Mucosa of descending colon (tissue), 3 donors: ENCODE data around the gene PIAS1. TPM values are rescaled to one million over a fixed set of nuclear protein-coding genes. Genes with fewer than 3 reads are reported as not detected.
"Not testable (repeated sequence)": the region's sequence is repeated elsewhere in the genome, so short reads cannot be mapped to it uniquely, and the experiment has no call there.

Source experiments
- ATAC-seq: fragments of 200-7000 bp; cut with Tn5 transposase; one replicate; pipeline ENCODE4 v1.9.1; 2020; ENCODE audit warnings: mild to moderate bottlenecking, moderate library complexity
- DNase-seq, 3 donors: peaks; one replicate each; pipeline ENCODE4 v3.0.0-alpha.2; 2020
- H3K36me3 ChIP-seq: fragments of 200-600 bp; one replicate; pipeline ENCODE4 v1.8.0; 2021; ENCODE audit warnings: low read depth, mild to moderate bottlenecking
- H3K4me1 ChIP-seq: fragments of 200-600 bp; one replicate; pipeline ENCODE4 v1.8.0; 2021; ENCODE audit warnings: low read depth, mild to moderate bottlenecking
- H3K4me3 ChIP-seq: fragments of 200-600 bp; one replicate; pipeline ENCODE4 v1.8.0; 2021; ENCODE audit warnings: mild to moderate bottlenecking
- H3K9me3 ChIP-seq: fragments of 200-600 bp; one replicate; pipeline ENCODE4 v1.8.0; 2021; ENCODE audit warnings: mild to moderate bottlenecking
- intact Hi-C, 2 donors: fragments of 100-400 bp; cut with DNase I in 1 of 2; cut with micrococcal nuclease in 1 of 2; formaldehyde crosslinking; loops; one replicate each; pipeline versions ENCODE4 v1.11.0 to v1.11.1; 2022; cut with DNase I, micrococcal nuclease
- long read RNA-seq, 2 donors: library from polyadenylated mRNA; unstranded; transcript quantifications; one replicate each; pipeline ENCODE4 v2.0.0, GENCODE V29; 2019 to 2021
- total RNA-seq, 3 donors: library from RNA; stranded (reverse); fragmentation: NEBNext Ultra II Directional in 2 of 3; extraction: Animal tissue kit (Norgen Biotek cat#: 25700) in 2 of 3; gene quantifications; one replicate each; pipeline versions ENCODE4 v1.2.1 to v1.2.4, GENCODE V29; 2021 to 2023
- TF ChIP-seq, protein P1 (sequence below): fragments of 200-600 bp; IDR thresholded peaks from one replicate; pipeline ENCODE4 v1.8.0; 2022; ENCODE audit warnings: antibody characterized with exemption, mild to moderate bottlenecking
- donor health status: DM: no; HTN: no; CAD: no; lungs with moderate emphysema.
- donor health status: DM: no; HTN: no; CAD: no.
- donor health status: DM: no; HTN: yes; CAD: no.

Gene PIAS1
- total RNA-seq: 10 to 100 TPM; 35.4 to 59.3 (median 37.7) TPM
- long read RNA-seq, donor 1, full-length matches to known transcripts: 49 of 60 reads
- long read RNA-seq, donor 1, partial matches to known transcripts: 6 of 60 reads
- long read RNA-seq, donor 1, other reads (novel, unspliced or antisense): 5 of 60 reads
- long read RNA-seq, donor 2, full-length matches to known transcripts: 5 of 15 reads
- long read RNA-seq, donor 2, partial matches to known transcripts: 5 of 15 reads
- long read RNA-seq, donor 2, other reads (novel, unspliced or antisense): 5 of 15 reads

DNA sequence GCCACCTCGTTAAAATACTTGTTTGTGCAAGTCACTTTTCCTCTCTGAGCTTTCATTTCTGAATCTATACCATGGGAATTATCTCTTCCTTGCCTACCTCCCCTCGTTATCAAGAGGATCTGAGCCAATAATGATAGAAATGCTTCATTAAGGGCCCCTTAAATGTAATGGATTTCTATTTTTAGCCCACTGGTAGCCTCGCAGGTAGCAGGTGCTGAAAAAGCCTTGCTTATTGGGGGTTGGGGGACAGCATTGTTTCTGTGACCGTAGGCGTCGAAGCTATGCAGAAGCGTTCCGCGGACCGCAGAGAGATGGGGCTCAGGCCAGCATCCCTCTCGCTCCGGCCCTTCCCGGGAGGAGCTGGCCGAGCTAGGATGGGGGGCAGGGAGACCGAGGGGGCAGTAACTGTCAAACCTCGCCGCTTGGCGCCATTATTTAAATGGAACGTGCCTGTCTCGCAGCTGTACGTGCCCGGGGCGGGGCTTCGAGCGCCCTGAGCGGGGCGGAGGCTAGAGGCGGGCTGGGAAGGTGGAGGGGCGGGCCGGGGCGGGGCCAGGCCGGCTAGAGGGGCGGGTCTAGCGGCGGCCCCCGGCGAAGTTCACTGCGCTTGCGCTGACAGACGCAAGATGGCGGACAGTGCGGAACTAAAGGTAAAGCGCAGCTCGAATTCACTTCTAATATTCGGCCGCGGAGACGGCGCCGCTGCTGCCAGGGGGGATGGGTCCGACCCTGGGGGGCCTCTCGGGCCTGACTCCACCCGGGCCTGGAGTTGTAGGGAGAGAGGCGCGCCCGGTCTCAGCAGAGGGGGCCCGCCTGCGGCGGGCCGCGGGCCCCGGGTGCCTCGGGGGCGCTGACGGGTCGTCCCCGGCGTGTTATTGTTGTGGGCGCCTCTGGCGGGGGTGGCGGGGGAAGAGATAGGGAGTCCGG is at the start of gene PIAS1:
PIAS1 (plus strand) TSS at position 615 of the 927 bp plus-strand sequence; CDS start at position 627, 12 bp downstream.
- H3K36me3 ChIP-seq: no peaks in the 10 kb centered on the region
- H3K9me3 ChIP-seq: no peaks in the 10 kb centered on the region
- DNase-seq: peak; percentile 96 to 97 (median 96)
- peak; percentile 97 for ATAC-seq
- peaks cover 6% of the 10 kb centered on the region for H3K4me1 ChIP-seq
- H3K4me3 ChIP-seq: peak within 1 kb of the TSS; percentile 94
- intact Hi-C loops: loop anchor here in 1 of 2 donors (10.0 kb wide), 1 partner anchor 189 kb away; no protein-coding TSS in a partner anchor
- TF ChIP-seq, protein P1, sequence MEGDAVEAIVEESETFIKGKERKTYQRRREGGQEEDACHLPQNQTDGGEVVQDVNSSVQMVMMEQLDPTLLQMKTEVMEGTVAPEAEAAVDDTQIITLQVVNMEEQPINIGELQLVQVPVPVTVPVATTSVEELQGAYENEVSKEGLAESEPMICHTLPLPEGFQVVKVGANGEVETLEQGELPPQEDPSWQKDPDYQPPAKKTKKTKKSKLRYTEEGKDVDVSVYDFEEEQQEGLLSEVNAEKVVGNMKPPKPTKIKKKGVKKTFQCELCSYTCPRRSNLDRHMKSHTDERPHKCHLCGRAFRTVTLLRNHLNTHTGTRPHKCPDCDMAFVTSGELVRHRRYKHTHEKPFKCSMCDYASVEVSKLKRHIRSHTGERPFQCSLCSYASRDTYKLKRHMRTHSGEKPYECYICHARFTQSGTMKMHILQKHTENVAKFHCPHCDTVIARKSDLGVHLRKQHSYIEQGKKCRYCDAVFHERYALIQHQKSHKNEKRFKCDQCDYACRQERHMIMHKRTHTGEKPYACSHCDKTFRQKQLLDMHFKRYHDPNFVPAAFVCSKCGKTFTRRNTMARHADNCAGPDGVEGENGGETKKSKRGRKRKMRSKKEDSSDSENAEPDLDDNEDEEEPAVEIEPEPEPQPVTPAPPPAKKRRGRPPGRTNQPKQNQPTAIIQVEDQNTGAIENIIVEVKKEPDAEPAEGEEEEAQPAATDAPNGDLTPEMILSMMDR: no peak

DNA sequence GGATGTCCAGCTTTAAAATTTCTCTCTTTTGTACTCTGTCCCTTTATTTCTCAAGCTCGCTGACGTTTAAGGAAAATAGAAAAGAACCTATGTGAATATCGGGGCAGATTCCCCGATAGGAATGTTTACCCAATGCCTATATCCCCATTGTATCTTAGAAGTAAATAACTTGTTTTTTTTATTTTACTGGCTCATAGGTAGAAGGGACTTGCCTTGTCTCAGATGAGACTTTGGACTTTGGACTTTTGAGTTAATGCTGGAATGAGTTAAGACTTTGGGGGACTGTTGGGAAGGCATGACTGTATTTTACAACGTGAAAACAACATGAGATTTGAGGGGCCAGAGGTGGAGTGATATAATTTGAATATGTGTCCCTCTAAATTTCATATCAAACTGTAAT is 46.5 kb upstream of the PIAS1 start:
- H3K36me3 ChIP-seq, H3K4me1 ChIP-seq, intact Hi-C loops, H3K4me3 ChIP-seq, H3K9me3 ChIP-seq, ATAC-seq, DNase-seq: not testable (repeated sequence)

DNA sequence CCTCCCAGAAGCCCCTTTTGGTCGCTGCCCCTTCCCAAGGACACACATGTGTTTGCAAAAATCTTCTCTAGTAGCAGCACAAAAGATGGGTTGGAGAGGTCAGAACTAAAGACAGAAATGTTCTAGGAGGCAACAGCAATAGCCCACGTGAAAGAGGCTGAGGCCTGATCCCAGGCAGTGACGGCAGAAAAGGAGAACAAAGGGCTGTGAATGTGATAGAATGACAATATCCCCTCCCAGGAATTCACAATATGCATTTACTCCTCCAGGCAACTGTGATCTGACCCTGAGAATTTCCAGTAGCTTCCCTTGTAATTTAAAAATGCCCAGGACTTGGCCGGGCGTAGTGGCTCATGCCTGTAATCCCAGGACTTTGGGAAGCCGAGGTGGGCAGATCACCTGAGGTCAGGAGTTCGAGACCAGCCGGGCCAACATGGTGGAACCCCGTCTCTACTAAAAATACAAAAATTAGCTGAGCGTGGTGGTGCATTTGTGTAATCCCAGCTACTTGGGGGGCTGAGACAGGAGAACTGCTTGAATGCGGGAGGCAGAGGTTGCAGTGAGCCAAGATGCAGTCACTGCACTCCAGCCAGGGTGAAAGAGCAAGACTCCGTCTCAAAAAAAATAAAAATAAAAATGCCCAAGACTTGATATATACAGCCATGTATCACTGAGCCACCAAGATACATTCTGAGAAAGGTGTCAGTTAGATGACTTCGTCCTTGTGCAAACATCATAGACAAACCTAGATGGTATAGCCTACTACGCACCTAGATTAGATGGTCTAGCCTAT is 43.6 kb upstream of the PIAS1 start:
- TF ChIP-seq, protein P1: no peak
- Histone ChIP-seq H3K4me1 (no peaks in the 10 kb centered on the region), H3K4me3 (no peak overlapping the region), H3K9me3 (peaks cover 2% of the 10 kb centered on the region), H3K36me3 (no peaks in the 10 kb centered on the region)
- intact Hi-C loops: no loop called here
- DNase-seq: no peak
- ATAC-seq: no peak

DNA sequence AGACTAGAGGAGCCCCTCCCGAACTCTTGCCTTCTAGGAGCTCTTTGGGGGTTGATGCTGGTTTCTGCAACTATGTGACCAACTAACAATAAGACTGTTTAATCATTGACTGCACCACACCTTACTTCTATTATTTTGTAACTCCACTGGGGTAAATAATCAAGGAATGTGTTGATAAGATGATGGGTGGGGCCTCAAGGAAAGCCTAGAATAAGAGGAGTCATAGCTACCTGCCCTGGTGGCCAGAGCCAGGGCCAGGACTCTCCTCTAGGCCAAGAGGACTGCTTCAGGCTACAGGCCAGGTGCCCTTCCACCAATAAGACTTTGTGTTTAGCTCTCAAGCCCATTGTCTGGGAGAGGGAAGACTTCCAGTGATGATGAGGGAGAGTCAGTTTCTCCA is 41.2 kb upstream of the PIAS1 start:
- ATAC-seq: peak; percentile 82
- no peak overlapping the region for H3K4me3 ChIP-seq
- DNase-seq: peak in 1 of 3 donors; percentile 21
- H3K4me1 ChIP-seq: no peaks in the 10 kb centered on the region
- no peaks in the 10 kb centered on the region for H3K36me3 ChIP-seq
- intact Hi-C loops: no loop called here
- TF ChIP-seq, protein P1: no peak
- H3K9me3 ChIP-seq: no peaks in the 10 kb centered on the region

DNA sequence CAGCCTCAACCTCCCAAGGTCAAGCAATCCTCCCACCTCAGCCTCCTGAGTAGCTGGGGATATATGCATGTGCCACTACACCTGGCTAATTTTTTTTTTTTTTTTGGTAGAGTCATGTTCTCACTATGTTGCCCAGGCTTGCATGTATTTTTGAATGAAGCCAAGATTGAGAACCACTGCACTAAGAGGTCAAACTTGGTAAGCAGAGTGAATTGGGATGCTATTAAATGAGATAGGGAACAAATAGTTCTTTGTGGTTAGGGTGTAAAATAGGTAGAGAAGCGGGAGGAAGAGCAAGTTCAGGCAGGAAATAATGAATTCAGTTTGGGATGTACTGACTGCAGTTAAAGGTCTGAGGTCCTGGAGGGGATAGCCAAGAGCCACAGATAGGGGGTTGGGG is 39.9 kb upstream of the PIAS1 start:
- TF ChIP-seq, protein P1: no peak
- Histone ChIP-seq H3K4me1 (no peaks in the 10 kb centered on the region), H3K36me3 (no peaks in the 10 kb centered on the region), H3K4me3 (no peak overlapping the region), H3K9me3 (no peaks in the 10 kb centered on the region)
- intact Hi-C loops: no loop called here
- ATAC-seq (no peak), DNase-seq (no peak)
